ENCODE results near the gene CDH12. TPM values are rescaled to one million over a fixed set of nuclear protein-coding genes. Genes with fewer than 3 reads are reported as not detected.

Gene CDH12
- total and polyA plus RNA-seq, 10 of the 15 experiments (the other 5 are each of a cell fraction or from before 2014, with no cell fraction given) = 0.03 to 0.16 TPM; not detected in 8

GRCh38 chr5:22780756-22781155 is 72.4 kb downstream of the CDH12 start:
- H3K27me3 ChIP-seq (replicated peaks in 1 of 2; ENCODE audit: control insufficient read depth in 2 of 2, insufficient read depth in 2 of 2, low read length in 1 of 2) = no peaks in the 10 kb centered on the region
- FAIRE-seq (no peak), DNase-seq (ENCODE audit: low read depth, low spot score) (no peak), ATAC-seq (no peak)
- no peaks in the 10 kb centered on the region for H3K9me3 ChIP-seq (replicated peaks; ENCODE audit: control insufficient read depth, insufficient read depth, low read length)
- no peaks in the 10 kb centered on the region for H3K4me1 ChIP-seq (ENCODE audit: control insufficient read depth, insufficient read depth, low read length)
- H3K36me3 ChIP-seq (ENCODE audit: control insufficient read depth in 2 of 2, insufficient read depth in 2 of 2, low read length in 1 of 2) = no peaks in the 10 kb centered on the region
- in situ Hi-C loops (cut with MboI) (no loop called here), intact Hi-C loops (cut with micrococcal nuclease; ENCODE audit: unreplicated experiment) (no loop called here)
- no peak overlapping the region for H3K4me2 ChIP-seq (ENCODE audit: control insufficient read depth, insufficient read depth)
- no peak overlapping the region for H3K9ac ChIP-seq (ENCODE audit: control insufficient read depth, insufficient read depth, low read length)
- H3K79me2 ChIP-seq (ENCODE audit: control insufficient read depth, insufficient read depth, low read length) = no peaks in the 10 kb centered on the region
- RAD21 ChIA-PET (ENCODE audit: unreplicated experiment) = no interaction called here
- SMC1A ChIA-PET (ENCODE audit: uncharacterized antibody, unreplicated experiment) = no interaction called here
- no TSS peak for BruUV-seq (replicated peaks)
- no peak overlapping the region for H3K4me3 ChIP-seq
- no peak for TF ChIP-seq CHD1 (IDR thresholded peaks at IDR 0.05; ENCODE audit: low read depth, low read length)
- TF ChIP-seq EED (IDR thresholded peaks at IDR 0.05; ENCODE audit: low read depth) = no peak
- no peak for TF ChIP-seq MTA3 (IDR thresholded peaks at IDR 0.05; ENCODE audit: borderline replicate concordance, low read length)
- no peak for TF ChIP-seq NFYA (IDR thresholded peaks at IDR 0.05; ENCODE audit: borderline replicate concordance, low read depth, low read length)
- no peak for TF ChIP-seq E2F8 (IDR thresholded peaks at IDR 0.05; ENCODE audit: low read depth, partially characterized antibody)
- no peak for TF ChIP-seq ZBTB11 (CRISPR knock-in tag; IDR thresholded peaks at IDR 0.05)
- no peak for TF ChIP-seq PML (IDR thresholded peaks at IDR 0.05; ENCODE audit: low read length)
- no peak for TF ChIP-seq SREBF2 (IDR thresholded peaks at IDR 0.05; ENCODE audit: low read length)
- TF ChIP-seq KAT2A (conservative IDR thresholded peaks at IDR 0.05; ENCODE audit: control insufficient read depth, low read depth, low read length) = no peak
- TF ChIP-seq MTA2 (IDR thresholded peaks at IDR 0.05; ENCODE audit: low read depth) = no peak
- no peak for TF ChIP-seq TBL1XR1 (IDR thresholded peaks at IDR 0.05; ENCODE audit: low read depth, low read length)
- TF ChIP-seq BRCA1 (IDR thresholded peaks at IDR 0.05; ENCODE audit: low read depth, low read length) = no peak
- TF ChIP-seq NR2C2 (IDR thresholded peaks at IDR 0.05; ENCODE audit: borderline replicate concordance, control insufficient read depth, insufficient read length, low read depth) = no peak
- TF ChIP-seq RAD21 (IDR thresholded peaks at IDR 0.05; ENCODE audit: insufficient read depth, low read depth, low read length) = no peak
- TF ChIP-seq YY1 (IDR thresholded peaks at IDR 0.05; ENCODE audit: low read depth, low read length) = no peak
- TF ChIP-seq SP1 (IDR thresholded peaks at IDR 0.05; ENCODE audit: low read depth, low read length) = no peak
- no peak for TF ChIP-seq MEF2B (IDR thresholded peaks at IDR 0.05; ENCODE audit: partially characterized antibody, poor library complexity, severe bottlenecking)
- no peak for TF ChIP-seq MLLT1 (IDR thresholded peaks at IDR 0.05)
- no peak for TF ChIP-seq CHD2 (IDR thresholded peaks at IDR 0.05; ENCODE audit: borderline replicate concordance, low read depth, low read length)
- H2AFZ ChIP-seq (ENCODE audit: control insufficient read depth, low read depth, low read length) = no peak overlapping the region
- CTCF ChIA-PET = no interaction called here
- no peaks in the 10 kb centered on the region for H4K20me1 ChIP-seq (ENCODE audit: control insufficient read depth, insufficient read depth)
- POLR2A ChIA-PET = no interaction called here
- H3K27ac ChIP-seq (ENCODE audit: control insufficient read depth, insufficient read depth) = no peak overlapping the region

Data from GM12878 (cell line).